BE2C (cell line): ENCODE data around the gene DNAH12.
"Not testable (repeated sequence)": the region's sequence is repeated elsewhere in the genome, so short reads cannot be mapped to it uniquely, and the experiment has no call there.

Experiments
- DNase-seq: peaks from one replicate; pipeline ENCODE4 v3.0.0-alpha.2; 2020
- H3K27me3 ChIP-seq: fragments of 250-450 bp; sonication (Bioruptor Pico); 2 replicates; pipeline ENCODE4 v1.5.1; 2020; ENCODE audit warnings: mild to moderate bottlenecking
- H3K36me3 ChIP-seq: fragments of 250-450 bp; sonication (Bioruptor Pico); 2 replicates; pipeline ENCODE4 v1.5.1; 2020; ENCODE audit warnings: mild to moderate bottlenecking
- H3K4me1 ChIP-seq: fragments of 250-450 bp; sonication (Bioruptor Pico); 2 replicates; pipeline ENCODE4 v1.5.1; 2020
- H3K4me3 ChIP-seq: 2 replicates; pipeline ENCODE4 v1.5.1; 2011; ENCODE audit warnings: low read depth, low read length
- H3K9me3 ChIP-seq: fragments of 250-450 bp; sonication (Bioruptor Pico); 2 replicates; pipeline ENCODE4 v1.5.1; 2020
- TF ChIP-seq, protein P1 (sequence below): IDR thresholded peaks from 2 replicates; pipeline ENCODE4 v1.5.1; 2012; ENCODE audit warnings: mild to moderate bottlenecking, low read depth, low read length

Gene DNAH12

DNA sequence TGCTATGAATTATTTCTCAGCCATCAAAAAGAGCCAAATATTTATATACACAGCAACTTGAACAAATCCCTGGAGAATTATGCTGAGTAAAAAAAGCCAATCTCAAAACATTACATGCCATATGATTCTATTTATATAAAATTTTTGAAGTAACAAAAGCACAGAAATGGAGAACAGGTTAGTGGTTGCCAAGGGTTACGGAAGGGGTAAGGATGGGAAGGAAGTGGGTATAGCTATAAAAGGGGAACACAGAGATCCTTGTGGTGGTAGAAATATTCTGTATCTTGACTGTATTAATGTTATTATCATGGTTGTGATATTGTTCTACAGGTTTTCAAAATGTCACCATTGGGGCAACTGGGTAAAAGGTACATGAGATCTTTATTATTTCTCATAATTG lies 189.4 kb downstream of the DNAH12 start:
- Histone ChIP-seq H3K27me3 (no peaks in the 10 kb centered on the region), H3K9me3 (no peaks in the 10 kb centered on the region)

DNA sequence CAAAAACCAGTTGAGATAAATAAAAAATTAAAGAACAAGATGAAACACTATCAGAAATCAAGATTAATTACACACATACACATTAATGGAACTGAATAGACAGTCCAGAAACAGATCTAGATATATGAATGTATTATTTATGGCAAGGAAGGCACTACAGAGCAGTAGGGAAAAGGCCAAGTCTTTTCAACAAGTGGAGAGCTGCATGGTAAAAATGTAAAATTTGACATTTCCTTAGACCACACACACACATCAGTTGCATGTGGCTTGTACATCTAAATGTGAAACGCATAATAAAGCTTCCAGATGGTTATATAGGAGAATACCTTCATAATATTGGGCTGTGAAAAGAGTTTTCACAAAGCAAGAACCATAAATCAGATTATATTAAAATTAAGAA lies 193.9 kb downstream of the DNAH12 start:
- no peaks in the 10 kb centered on the region for H3K27me3 ChIP-seq
- no peak for DNase-seq
- TF ChIP-seq, protein P1, sequence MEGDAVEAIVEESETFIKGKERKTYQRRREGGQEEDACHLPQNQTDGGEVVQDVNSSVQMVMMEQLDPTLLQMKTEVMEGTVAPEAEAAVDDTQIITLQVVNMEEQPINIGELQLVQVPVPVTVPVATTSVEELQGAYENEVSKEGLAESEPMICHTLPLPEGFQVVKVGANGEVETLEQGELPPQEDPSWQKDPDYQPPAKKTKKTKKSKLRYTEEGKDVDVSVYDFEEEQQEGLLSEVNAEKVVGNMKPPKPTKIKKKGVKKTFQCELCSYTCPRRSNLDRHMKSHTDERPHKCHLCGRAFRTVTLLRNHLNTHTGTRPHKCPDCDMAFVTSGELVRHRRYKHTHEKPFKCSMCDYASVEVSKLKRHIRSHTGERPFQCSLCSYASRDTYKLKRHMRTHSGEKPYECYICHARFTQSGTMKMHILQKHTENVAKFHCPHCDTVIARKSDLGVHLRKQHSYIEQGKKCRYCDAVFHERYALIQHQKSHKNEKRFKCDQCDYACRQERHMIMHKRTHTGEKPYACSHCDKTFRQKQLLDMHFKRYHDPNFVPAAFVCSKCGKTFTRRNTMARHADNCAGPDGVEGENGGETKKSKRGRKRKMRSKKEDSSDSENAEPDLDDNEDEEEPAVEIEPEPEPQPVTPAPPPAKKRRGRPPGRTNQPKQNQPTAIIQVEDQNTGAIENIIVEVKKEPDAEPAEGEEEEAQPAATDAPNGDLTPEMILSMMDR: no peak
- no peaks in the 10 kb centered on the region for H3K36me3 ChIP-seq
- H3K4me1 ChIP-seq: no peaks in the 10 kb centered on the region
- H3K9me3 ChIP-seq: no peaks in the 10 kb centered on the region
- no peak overlapping the region for H3K4me3 ChIP-seq

More for the DNA sequence above, 189.4 kb downstream of the DNAH12 start:
- TF ChIP-seq, protein P1: no peak
- H3K36me3 ChIP-seq: no peaks in the 10 kb centered on the region
- no peak for DNase-seq
- no peak overlapping the region for H3K4me3 ChIP-seq
- H3K4me1 ChIP-seq: no peaks in the 10 kb centered on the region

DNA sequence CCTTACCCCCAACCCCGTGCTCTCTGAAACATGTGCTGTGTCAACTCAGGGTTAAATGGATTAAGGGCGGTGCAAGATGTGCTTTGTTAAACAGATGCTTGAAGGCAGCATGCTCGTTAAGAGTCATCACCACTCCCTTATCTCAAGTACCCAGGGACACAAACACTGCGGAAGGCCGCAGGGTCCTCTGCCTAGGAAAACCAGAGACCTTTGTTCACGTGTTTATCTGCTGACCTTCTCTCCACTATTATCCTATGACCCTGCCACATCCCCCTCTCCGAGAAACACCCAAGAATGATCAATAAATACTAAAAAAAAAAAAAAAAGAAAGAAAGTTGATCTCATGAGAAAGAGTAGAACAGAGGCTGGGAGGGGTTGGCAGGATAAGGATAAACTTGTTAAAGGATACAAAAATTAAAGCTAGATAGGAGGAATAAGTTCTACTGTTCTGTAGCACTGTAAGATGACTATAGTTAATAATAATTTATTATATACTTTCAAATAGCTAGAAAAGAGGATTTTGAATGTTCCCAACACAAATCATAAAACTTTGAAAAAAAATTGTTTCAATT lies 205.0 kb downstream of the DNAH12 start:
- not testable (repeated sequence) for H3K9me3 ChIP-seq, H3K4me3 ChIP-seq, DNase-seq, H3K27me3 ChIP-seq, H3K4me1 ChIP-seq, H3K36me3 ChIP-seq

DNA sequence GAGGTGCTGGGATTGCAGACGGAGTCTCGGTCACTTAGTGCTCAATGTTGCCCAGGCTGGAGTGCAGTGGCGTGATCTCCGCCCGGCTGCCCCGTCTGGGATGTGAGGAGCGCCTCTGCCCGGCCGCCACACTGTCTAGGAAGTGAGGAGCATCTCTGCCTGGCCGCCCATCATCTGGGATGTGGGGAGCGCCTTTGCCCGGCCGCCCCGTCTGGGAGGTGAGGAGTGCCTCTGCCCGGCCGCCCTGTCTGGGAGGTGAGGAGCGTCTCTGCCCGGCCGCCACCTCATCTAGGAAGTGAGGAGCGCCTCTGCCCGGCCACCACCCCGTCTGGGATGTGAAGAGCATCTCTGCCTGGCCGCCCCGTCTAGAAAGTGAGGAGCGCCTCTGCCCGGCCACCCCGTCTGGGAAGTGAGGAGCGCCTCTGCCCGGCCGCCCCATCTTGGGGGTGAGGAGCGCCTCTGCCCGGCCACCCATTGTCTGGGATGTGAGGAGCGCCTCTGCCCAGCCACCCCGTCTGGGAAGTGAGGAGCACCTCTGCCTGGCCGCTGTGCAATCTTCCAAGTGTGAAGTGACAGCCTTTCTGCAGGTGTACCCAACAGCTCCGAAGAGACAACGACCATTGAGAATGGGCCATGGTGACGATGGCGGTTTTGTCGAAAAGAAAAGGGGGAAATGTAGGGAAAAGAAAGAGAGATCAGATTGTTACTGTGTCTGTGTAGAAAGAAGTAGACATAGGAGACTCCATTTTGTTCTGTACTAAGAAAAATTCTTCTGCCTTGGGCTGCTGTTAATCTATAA lies 205.7 kb downstream of the DNAH12 start:
- H3K9me3 ChIP-seq, H3K4me1 ChIP-seq, H3K4me3 ChIP-seq, DNase-seq, H3K36me3 ChIP-seq, H3K27me3 ChIP-seq: not testable (repeated sequence)

DNA sequence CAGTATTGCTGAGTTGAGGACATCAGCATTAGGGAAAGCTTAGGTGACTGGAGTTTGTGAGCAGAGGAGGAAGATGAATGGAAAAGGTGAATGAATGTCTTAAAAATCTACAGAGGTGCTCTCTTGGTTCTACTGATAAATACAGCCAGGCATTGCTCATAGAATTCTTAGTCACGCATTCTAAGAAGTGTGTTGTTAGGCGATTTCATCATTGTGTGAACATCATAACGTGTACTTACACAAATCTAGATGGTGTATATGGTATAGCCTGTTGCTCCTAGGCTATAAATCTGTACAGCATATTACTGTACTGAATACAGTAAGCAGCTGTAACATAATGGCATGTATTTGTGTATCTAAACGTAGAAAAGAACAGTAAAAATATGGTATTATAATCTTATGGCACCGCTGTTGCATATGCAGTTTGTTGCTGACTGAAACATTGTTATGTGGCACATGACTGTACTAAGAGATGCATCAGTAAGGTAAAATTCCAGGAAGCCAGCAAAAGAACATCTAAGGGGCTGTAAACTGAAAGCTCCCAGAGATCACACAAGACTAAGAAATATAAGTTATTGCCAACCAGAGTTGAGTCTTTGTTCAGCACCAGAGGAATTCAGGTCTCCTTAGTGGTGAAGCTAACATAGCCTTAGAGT lies 208.7 kb downstream of the DNAH12 start:
- Histone ChIP-seq H3K4me3 (no peak overlapping the region), H3K36me3 (no peaks in the 10 kb centered on the region), H3K9me3 (no peaks in the 10 kb centered on the region), H3K4me1 (no peaks in the 10 kb centered on the region), H3K27me3 (no peaks in the 10 kb centered on the region)
- TF ChIP-seq, protein P1: no peak
- no peak for DNase-seq

DNA sequence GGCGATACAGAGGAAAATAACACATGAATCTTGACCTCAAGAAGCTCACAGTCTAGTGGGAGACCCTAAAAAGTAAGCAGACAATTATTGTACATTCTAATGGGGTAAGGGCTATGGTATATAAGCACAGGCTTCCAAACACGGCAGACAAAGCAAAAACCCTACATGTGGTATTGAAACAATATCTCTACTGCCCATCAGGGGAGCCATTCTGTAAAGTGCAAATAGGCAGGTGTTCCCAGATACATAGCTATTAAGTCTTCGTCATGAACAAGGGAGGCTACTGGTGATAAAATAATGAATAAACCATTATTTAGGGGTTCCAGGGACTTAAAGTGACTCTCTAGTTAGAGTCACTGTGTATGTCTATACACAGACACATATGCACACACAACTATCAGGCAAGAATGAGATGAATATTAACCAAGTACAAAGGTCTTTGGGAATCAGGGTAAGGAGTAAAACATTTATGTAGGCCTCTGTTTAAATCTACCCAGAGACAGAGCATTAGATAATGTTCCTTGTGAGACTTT lies 213.0 kb downstream of the DNAH12 start:
- Histone ChIP-seq H3K36me3 (no peaks in the 10 kb centered on the region), H3K4me1 (no peaks in the 10 kb centered on the region), H3K4me3 (no peak overlapping the region), H3K9me3 (no peaks in the 10 kb centered on the region), H3K27me3 (no peaks in the 10 kb centered on the region)
- TF ChIP-seq, protein P1: no peak
- DNase-seq: no peak

DNA sequence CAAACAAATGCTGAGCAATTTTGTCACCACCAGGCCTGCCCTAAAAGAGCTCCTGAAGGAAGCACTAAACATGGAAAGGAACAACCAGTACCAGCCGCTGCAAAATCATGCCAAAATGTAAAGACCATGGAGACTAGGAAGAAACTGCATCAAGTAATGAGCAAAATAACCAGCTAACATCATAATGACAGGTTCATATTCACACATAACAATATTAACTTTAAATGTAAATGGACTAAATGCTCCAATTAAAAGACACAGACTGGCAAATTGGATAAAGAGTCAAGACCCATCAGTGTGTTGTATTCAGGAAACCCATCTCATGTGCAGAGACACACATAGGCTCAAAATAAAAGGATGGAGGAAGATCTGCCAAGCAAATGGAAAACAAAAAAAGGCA lies 217.6 kb downstream of the DNAH12 start:
- H3K4me3 ChIP-seq, H3K9me3 ChIP-seq, H3K27me3 ChIP-seq, H3K4me1 ChIP-seq, H3K36me3 ChIP-seq, DNase-seq: not testable (repeated sequence)
